ACHN (cell line): Measurements from ENCODE around the gene GUCY2F.
A peak's percentile ranks its signal among the peaks of the same experiment; 100 is the strongest.

ENCODE experiments used
- DNase-seq: peaks from one replicate; pipeline ENCODE4 v3.0.0-alpha.2; 2015
- in situ Hi-C: cut with HindIII; loops from 2 replicates; pipeline ENCODE4 v1.10.0; 2017; ENCODE audit warnings: low sequenced_read_pairs, low pct_ligation_motif_present, low pct_unique_long_range_greater_than_20kb

Gene GUCY2F

GRCh38 chrX:109399831-109400230 lies 82.1 kb downstream of the GUCY2F start:
- DNase-seq: no peak
- in situ Hi-C loops: no loop called here

GRCh38 chrX:109398833-109399232 lies 83.1 kb downstream of the GUCY2F start:
- in situ Hi-C loops: no loop called here
- no peak for DNase-seq

GRCh38 chrX:109398061-109398460 lies 83.8 kb downstream of the GUCY2F start:
- in situ Hi-C loops: no loop called here
- no peak for DNase-seq

- in situ Hi-C loops: no loop called here
- DNase-seq: no peak
These were observed 88.0 kb downstream of the GUCY2F start for GRCh38 chrX:109393859-109394258.

- in situ Hi-C loops: no loop called here
These were observed 89.0 kb downstream of the GUCY2F start for GRCh38 chrX:109392895-109393294.

GRCh38 chrX:109390556-109390955 lies 91.3 kb downstream of the GUCY2F start:
- no peak for DNase-seq
- in situ Hi-C loops: no loop called here

More at GRCh38 chrX:109392895-109393294, 89.0 kb downstream of the GUCY2F start:
- DNase-seq: no peak

- in situ Hi-C loops: no loop called here
- DNase-seq: no peak
These were observed 92.0 kb downstream of the GUCY2F start for GRCh38 chrX:109389917-109390316.

GRCh38 chrX:109384699-109385098 lies 97.2 kb downstream of the GUCY2F start:
- in situ Hi-C loops: no loop called here

GRCh38 chrX:109382332-109382731 lies 99.6 kb downstream of the GUCY2F start:
- DNase-seq: no peak
- in situ Hi-C loops: no loop called here

More at GRCh38 chrX:109384699-109385098, 97.2 kb downstream of the GUCY2F start:
- DNase-seq: peak; percentile 14

GRCh38 chrX:109378281-109378680 lies 103.6 kb downstream of the GUCY2F start:
- in situ Hi-C loops: no loop called here
- no peak for DNase-seq

GRCh38 chrX:109374262-109374960 lies 107.5 kb downstream of the GUCY2F start:
- in situ Hi-C loops: no loop called here
- no peak for DNase-seq

GRCh38 chrX:109373468-109373867 lies 108.4 kb downstream of the GUCY2F start:
- in situ Hi-C loops: no loop called here
- DNase-seq: no peak

- no peak for DNase-seq
- in situ Hi-C loops: no loop called here
These were observed 109.2 kb downstream of the GUCY2F start for GRCh38 chrX:109372716-109373115.

GRCh38 chrX:109372291-109372690 lies 109.6 kb downstream of the GUCY2F start:
- no peak for DNase-seq
- in situ Hi-C loops: no loop called here

- DNase-seq: no peak
- in situ Hi-C loops: no loop called here
These were observed 119.8 kb downstream of the GUCY2F start for GRCh38 chrX:109362101-109362500.

GRCh38 chrX:109360301-109360700 lies 121.6 kb downstream of the GUCY2F start:
- DNase-seq: no peak
- in situ Hi-C loops: no loop called here

GRCh38 chrX:109357706-109358105 lies 124.2 kb downstream of the GUCY2F start:
- in situ Hi-C loops: no loop called here
- no peak for DNase-seq

GRCh38 chrX:109356684-109357083 lies 125.2 kb downstream of the GUCY2F start:
- no peak for DNase-seq

GRCh38 chrX:109352066-109352588 lies 129.8 kb downstream of the GUCY2F start:
- in situ Hi-C loops: no loop called here

More at GRCh38 chrX:109356684-109357083, 125.2 kb downstream of the GUCY2F start:
- in situ Hi-C loops: no loop called here

GRCh38 chrX:109351557-109351956 lies 130.3 kb downstream of the GUCY2F start:
- DNase-seq: no peak
- in situ Hi-C loops: no loop called here

More at GRCh38 chrX:109352066-109352588, 129.8 kb downstream of the GUCY2F start:
- DNase-seq: no peak
